NK-92 treated with Interleukin-12 subunit alpha and Interleukin-12 subunit beta, amount 100 ng/mL, for 24 hours (cell line): ENCODE data around the gene RLF.

Experiments used
- DNase-seq: peaks from one replicate; lab custom pipeline; 2025; lab: John Stamatoyannopoulos, UW

Gene RLF, protein sequence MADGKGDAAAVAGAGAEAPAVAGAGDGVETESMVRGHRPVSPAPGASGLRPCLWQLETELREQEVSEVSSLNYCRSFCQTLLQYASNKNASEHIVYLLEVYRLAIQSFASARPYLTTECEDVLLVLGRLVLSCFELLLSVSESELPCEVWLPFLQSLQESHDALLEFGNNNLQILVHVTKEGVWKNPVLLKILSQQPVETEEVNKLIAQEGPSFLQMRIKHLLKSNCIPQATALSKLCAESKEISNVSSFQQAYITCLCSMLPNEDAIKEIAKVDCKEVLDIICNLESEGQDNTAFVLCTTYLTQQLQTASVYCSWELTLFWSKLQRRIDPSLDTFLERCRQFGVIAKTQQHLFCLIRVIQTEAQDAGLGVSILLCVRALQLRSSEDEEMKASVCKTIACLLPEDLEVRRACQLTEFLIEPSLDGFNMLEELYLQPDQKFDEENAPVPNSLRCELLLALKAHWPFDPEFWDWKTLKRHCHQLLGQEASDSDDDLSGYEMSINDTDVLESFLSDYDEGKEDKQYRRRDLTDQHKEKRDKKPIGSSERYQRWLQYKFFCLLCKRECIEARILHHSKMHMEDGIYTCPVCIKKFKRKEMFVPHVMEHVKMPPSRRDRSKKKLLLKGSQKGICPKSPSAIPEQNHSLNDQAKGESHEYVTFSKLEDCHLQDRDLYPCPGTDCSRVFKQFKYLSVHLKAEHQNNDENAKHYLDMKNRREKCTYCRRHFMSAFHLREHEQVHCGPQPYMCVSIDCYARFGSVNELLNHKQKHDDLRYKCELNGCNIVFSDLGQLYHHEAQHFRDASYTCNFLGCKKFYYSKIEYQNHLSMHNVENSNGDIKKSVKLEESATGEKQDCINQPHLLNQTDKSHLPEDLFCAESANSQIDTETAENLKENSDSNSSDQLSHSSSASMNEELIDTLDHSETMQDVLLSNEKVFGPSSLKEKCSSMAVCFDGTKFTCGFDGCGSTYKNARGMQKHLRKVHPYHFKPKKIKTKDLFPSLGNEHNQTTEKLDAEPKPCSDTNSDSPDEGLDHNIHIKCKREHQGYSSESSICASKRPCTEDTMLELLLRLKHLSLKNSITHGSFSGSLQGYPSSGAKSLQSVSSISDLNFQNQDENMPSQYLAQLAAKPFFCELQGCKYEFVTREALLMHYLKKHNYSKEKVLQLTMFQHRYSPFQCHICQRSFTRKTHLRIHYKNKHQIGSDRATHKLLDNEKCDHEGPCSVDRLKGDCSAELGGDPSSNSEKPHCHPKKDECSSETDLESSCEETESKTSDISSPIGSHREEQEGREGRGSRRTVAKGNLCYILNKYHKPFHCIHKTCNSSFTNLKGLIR (N-terminal part only)

DNA sequence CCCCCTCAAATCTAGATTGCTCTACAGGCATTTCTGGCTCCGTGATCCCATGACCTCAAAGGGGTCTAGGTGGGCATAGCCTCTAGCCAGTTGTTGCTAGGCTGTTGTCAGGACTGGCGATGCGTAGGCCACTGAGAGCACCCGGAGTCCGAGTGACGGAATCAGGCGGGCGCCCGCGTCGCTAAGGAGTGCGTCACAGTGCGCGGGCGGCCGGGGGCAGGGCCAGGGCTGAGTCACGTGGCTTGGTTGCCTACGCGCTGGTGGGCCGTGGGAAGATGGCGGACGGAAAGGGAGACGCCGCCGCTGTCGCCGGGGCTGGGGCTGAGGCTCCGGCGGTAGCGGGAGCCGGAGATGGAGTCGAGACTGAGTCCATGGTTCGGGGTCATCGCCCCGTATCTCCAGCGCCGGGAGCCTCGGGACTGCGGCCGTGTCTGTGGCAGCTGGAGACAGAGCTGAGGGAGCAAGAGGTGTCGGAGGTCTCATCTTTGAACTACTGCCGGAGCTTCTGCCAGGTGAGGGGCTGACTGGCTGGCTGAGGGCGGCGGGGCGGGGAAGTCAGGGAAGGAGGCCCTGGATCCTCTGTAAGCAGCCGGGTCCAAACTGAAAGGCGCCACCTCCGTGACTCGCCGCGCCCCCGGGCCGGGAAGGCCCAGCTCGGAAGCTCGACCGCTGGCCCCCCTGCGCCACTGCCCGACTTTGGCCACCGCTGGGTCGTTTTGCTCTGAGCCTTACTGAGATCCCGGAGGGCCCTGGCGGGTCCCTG, at the start of gene RLF:
Gene RLF (plus strand): TSS at position 263 of the 763 bp plus-strand sequence. CDS start 13 bp downstream, at position 276.
- DNase-seq, result peak; percentile 87

DNA sequence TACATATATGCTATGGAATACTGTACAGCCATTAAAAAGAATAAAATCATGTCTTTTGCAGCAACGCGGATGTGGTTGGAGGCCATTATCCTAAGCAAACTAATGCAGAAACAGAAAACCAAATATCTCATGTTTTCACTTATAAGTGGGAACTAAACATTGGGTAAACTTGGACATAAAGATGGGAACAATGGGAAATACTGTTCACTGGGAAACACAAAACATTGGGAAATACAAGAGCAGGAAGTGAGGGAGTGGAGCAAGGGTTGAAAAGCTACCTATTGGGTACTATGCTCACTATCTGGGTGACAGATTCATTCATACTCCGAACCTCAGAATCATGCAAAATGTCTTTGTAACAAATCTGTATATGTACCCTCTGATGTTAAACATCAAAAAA, 46.8 kb upstream of the RLF start:
- no peak for DNase-seq

DNA sequence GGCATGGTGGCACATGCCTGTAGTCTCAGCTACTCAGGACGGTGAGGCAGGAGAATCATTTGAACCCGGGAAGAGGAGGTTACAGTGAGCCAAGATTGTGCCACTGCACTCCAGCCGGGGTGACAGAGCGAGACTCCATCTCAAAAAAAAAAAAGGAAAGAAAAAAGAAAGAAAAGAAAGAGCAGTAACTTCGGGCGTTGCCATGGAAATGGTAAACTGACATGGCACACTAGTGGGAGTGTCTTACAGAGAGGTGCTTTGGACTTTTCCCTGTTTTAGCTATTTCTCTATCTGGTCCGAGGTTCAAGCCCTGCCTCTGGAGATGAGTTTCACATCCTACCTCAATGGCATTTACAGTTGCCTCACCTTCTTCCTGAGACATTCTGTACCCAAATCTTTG, 41.1 kb upstream of the RLF start:
- DNase-seq, result no peak

DNA sequence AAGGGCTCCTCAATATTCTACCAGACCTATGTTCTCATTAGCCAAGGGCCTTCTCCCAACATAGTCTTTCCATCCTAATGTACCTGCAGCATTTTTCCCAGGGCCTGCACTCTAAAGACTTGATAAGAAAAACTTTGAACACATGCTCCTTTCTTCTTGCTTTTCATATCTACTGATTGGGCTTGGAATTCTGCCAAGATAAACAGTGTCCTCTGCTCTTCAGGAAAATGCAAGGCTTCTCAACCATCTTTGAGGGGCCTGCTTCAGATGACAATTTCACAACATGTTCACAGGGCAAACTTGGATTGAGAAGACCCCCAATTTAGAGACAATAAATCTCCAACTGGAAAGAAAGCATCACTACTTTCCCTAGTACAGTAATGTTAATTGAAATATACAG, 38.3 kb upstream of the RLF start:
- DNase-seq, result no peak

DNA sequence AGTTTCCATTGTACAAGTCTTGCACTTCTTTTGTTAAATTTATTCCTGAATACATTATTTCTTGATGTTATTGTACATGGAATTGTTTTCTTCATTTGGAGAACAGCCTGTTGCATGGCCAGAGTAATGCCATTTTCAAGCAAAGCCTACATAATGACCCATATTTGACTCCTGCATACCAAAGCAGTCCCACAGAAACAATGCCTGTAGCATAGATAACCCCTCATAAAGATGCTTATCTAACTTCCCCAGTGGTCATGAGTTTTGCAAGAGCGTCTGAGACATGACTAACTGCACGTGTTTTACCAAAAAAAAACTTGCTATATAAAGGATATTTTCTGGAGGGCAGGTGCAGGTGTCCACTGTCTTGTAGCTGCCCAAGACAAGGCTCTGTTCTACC, 30.3 kb upstream of the RLF start:
- no peak for DNase-seq

DNA sequence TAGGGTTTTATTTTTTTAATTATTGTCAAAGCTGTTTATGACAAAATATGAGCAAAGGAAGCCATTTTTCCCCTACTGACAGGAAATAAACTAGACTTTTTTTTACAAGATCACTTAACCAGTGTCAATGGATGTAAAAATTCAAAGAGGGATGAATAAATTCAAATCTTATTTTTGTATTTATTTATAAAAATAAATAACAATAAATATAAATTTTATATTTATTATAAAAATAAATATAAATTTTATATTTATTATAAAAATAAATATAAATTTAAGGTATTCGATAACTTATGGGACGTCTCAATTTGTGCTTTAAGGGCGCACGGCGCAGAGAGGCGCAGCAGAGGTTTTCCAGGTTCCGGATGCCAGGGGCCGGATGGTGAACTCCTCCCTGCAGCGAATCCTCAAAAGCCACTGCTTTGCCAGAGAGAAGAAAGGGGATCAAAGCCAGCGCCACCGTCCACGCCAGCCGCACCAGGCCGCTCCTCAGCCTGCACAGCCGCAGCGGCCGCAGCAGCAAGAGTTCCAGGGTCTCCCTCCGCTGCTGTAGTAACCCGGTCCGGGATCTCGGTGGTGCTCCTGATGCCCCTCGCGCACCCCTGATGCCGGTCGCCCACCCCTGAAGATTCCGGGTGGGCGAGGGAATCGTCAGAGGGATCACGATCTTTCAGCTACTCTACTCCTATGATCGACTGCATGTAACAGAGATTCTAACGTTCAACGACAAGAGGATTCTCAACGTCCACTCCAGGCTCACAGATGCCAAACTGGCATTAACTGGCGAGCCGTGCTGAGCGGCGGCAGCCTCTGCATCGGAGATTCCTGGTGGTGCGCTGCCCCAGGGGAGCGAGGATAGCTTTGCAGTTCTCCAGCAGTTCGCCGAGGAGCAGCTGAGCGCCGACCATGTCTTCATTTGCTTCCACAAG, 28.5 kb upstream of the RLF start:
- DNase-seq, result no peak

DNA sequence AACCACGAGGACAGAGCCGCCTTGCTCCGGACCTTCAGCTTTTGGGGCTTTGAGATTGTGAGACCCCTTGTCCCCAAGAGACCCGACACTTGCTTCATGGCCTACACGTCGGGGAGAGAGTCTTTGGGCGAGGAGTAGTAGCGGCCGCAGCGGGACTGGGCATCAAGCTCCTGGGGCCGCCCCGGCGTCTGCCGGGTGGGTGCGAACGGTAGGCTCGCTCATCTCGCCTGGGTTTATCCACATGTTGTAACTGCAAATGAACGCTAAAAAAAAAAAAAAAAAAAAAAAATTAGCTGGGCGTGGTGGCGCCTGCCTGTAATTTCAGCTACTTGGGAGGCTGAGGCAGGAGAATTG, 27.9 kb upstream of the RLF start:
- DNase-seq, result no peak

DNA sequence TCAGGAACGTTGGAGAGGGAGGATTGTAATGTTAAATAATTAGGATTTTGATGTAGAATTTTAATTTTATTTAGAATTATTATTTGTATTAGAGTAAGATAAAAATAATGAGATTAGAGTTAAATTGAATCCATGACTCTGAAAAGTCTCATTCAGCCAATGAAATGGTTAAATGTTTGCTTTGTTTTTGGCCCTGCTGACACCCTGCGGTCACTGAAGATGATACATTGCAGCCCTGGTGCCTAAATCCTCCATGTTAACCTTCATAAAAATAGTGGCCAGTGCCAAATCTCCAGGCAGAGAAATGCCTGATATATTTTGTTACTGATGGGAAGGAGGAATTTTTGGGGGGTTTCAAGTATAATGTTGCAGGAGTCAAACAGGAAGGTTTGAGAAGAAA, 27.3 kb upstream of the RLF start:
- DNase-seq, result no peak

DNA sequence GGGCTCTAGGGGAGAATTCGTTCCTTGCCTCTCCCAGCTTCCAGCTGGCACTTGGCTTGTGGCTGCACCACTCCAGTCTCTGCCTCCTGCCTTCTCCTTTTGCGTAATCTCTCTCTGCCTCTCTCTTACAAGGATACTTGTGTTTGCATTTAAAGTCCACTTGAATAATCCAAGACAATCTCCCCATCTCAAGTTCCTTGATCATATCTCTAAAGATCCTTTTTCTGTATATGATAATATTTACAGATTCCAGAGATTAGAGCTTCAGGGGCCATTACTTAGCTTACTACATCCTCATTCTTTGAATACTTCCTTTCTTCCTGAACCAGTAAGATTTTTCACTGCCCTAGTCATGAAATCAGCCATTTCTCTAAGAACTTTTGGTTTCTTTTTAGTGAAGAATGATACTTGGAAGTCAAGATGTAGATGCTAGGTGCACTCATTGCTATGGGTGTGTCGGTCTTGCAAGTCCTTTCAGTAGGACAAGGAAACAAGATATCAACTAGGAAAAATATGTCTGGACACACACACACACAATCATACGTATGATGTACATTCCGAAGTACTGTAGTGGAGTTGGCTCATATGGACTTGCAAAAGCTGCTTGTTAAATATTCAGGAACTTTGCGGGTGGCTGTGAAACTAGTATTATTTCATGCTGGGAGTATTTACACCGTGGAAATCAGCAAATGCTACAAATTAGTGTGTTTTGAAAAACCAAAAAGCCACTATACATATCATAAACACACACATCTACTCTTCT, 20.8 kb upstream of the RLF start:
- DNase-seq, result no peak

DNA sequence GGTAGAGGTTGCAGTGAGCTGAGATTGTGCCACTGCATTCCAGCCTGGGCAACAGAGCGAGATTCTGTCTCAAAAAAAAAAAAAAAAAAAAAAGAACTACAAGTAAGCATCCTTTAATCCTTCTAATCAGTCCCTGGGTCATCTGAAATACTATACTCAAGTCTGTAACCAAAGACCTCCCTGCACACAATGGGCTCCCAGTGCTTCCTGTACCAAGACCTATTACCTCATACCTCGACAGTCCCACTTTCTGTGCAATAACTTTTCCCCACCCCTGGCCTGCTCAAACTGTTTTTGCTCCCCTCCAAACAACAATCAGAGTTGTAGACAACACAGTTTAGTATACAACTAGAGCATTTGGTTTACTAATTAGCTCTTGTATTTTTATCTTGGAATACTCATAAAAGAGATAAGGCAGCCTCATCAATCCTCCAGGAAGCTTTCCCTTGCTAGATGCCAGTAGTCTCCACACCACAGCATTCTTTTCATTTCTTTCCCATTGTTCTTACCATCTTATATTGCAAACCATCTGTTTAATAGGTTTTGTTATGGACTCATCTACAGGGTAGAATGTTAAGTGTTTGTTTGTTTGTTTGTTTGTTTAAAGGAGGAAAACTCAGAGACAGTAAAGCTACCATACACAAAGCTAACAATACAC, 19.2 kb upstream of the RLF start:
- DNase-seq, result no peak

DNA sequence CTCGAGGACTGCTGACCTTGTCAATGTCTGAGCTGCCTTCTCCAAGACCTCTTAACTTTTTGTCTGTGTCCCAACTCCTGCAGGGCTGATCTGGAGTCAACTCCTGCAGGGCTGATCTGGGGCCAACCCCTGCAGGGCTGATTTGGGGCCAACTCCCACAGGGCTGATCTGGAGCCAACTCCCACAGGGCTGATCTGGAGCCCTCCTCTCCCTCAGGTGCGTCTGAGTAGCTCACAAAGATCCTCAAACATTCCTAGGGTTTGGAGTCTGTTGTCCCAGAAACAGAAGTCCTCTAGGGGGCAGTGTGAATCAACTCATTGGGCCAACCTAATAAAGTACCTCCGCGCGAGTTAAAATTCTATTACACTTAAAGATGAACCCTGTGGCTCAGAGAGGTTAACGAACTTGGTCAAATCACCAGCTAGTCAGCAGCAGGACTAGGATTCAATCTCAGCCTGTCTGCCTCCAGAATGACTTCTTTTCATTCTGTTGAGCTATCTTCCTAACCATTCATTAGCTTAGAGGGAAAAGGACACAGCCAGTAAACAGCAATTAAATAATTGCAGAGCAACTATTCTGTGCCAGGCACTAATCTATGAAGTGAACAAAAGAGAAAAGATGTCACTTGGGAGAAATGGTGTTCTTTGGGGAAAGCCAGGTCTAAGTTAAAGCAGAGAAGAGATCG, 17.2 kb upstream of the RLF start:
- DNase-seq, result peak; percentile 17

DNA sequence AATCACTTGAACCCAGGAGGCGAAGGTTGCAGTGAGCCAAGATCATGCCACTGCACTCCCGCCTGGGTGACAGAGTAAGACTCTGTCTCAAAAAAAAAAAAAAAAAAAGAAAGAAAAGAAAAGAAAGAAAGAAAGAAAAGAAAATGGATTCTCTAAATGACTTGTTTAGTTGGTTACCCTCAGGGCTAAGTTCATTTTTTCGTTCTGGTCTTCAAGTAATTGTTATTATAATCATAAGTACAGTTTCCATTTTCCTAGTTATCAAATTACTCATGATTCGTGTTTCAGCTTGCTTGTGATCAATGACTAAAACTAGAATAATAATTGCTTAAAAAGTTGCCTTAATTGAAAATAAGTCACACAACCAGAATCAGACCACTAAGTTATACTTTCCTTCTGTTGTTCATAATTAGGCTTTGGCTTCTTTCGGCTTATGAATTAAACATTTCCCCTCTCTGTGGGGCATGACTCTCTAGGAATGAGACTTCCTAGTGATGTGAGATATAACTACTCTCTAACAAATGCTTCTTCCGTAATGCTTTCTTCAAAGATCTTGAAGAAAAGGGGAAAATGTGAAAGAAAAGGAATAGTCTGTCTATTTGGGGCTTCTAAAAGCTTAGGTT, 9.6 kb upstream of the RLF start:
- DNase-seq, result no peak

DNA sequence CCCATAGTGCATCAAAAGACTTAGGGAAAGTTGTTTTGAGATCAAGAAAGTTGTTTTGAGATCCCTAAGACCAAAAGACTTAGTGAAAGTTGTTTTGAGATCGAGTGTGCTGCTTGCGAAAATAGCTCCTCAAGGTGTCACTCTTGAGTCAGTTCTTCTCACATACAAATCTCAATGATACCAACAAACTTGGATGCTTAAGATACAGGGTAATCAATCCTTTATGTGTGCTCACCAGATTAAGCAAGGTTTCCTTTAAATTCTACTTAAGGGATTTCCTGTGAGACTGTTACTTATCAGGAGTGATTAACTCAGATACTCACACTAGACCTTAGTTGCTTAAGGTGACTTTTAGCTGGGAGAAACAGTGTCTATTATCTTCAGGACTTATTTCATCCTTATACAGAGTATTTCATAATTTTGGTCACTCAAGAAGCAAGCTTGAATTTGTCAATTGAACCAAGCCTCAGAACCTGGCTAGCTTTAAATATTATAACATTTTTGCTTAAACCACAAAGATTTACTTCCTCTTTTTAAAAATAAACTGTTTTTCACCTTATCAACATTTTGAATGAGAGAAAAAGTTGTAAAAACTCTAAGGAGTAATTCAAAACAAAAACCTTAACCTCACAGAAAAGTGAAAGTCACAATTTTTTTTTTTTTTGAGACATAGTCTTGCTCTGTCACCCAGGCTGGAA, 8.0 kb upstream of the RLF start:
- no peak for DNase-seq

DNA sequence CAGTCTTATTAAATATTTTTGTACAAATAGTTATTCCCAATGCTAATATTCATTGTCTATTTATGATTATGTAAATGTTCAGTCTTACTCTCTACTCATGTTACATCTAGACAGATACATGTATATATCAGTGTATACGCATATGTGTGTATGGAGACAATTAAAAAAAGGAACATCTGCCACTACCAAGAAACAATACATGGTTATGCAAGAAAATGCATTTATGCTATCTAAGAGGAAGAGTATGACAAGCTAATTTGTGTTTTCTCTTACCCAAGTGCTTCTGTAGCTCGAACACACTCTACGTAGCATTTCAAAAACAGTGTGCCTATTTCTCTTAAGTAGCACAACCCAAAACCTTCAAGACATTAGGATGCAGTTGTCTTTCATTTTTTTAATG, 6.1 kb upstream of the RLF start:
- no peak for DNase-seq

DNA sequence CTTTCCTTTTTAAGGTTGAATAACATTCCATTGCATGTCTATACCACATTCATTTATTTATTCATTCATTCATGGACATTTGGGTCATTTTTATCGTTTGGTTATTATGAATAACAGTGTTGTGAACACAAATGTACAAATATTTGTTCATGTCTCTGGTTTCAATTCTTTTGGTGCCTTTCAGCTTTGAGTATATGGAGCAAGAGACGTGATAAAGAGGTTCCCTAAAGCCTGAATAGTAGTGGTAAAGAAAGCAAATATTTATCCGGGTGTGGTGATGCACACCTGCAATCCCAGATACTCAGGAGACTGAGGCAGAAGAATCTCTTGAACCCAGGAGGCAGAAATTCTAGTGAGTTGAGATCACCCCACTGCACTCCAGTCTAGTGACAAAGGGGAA, 5.3 kb upstream of the RLF start:
- no peak for DNase-seq

DNA sequence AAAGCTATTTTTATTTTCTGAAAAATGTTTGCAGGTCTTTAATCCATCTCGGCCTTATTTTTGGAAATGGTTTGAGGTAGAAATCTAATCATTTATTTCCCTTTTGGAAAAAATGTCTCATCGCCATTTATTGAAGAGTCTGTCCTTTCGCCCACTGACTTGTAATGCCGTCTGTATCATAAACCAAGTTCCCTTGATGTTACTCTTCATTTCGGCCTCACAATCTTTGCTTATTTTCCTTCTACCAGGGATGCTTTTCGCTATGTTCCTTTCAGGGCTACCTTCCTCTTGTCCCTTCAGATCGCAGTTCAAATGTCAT, 422 bp upstream of the RLF start:
- no peak for DNase-seq

DNA sequence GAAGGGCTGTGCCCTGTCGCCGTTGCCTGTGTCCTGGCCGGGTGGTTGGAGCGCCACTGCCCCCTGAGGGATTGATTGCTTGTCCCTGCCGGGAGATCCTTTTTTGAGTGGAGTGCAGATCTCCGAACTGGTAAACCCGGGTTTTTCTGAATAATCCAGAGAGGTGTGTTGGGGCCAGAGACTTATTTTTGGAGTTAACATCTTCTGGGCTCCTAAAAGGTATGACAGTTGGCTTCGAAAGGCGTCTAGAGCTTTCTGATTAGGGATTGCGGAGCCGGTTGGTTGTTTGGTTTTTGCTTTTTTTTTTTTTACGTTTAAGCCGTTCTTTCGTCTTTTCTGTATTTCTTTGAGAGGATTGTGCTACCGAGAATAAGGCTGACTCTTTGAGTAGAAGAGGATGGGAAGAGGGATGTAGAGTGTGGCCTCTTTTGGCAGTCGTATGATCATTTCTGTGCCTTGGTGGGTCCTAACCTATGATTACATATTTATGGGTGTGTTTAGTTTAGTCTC, 756 bp downstream of the RLF start:
- no peak for DNase-seq
